AG09309 (cell line): ENCODE measurements around the gene ERP27.

ENCODE experiments used
- DNase-seq: peaks from one replicate; pipeline ENCODE4 v3.0.0-alpha.2; 2010; ENCODE audit warnings: low read depth
- H3K4me3 ChIP-seq: 2 replicates; pipeline ENCODE4 v1.5.1; 2011; ENCODE audit warnings: mild to moderate bottlenecking, low read depth, low read length, moderate library complexity; ENCODE audit not compliant: control insufficient read depth
- TF ChIP-seq, protein P1 (sequence below): IDR thresholded peaks from 2 replicates; pipeline ENCODE4 v1.5.1; 2011; ENCODE audit warnings: mild to moderate bottlenecking, low read depth, low read length, inconsistent platforms; ENCODE audit not compliant: insufficient read depth, control insufficient read depth; ENCODE audit errors: missing control alignments

Gene ERP27

DNA sequence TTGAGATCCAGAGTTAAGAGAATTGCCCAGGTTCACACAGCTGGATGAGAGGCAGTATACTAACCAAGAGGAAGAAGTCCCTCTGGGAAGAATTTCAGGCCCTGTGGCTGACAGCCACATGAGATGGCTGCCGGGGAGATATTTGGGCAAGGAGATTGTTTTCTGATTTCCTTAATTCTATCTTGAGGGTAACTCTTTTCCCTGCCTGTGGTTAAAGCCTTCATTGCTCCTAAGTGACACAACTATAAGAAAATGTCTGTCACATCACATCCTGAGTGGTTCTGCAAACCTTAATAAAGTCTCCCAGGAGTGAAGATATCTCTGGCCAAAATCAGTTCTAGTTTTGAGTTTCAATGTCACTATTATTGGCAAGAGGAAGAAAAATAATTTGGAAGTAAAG, 13.5 kb upstream of the ERP27 start:
- H3K4me3 ChIP-seq, result no peak overlapping the region
- no peak for DNase-seq
- TF ChIP-seq, protein P1, sequence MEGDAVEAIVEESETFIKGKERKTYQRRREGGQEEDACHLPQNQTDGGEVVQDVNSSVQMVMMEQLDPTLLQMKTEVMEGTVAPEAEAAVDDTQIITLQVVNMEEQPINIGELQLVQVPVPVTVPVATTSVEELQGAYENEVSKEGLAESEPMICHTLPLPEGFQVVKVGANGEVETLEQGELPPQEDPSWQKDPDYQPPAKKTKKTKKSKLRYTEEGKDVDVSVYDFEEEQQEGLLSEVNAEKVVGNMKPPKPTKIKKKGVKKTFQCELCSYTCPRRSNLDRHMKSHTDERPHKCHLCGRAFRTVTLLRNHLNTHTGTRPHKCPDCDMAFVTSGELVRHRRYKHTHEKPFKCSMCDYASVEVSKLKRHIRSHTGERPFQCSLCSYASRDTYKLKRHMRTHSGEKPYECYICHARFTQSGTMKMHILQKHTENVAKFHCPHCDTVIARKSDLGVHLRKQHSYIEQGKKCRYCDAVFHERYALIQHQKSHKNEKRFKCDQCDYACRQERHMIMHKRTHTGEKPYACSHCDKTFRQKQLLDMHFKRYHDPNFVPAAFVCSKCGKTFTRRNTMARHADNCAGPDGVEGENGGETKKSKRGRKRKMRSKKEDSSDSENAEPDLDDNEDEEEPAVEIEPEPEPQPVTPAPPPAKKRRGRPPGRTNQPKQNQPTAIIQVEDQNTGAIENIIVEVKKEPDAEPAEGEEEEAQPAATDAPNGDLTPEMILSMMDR, result no peak

DNA sequence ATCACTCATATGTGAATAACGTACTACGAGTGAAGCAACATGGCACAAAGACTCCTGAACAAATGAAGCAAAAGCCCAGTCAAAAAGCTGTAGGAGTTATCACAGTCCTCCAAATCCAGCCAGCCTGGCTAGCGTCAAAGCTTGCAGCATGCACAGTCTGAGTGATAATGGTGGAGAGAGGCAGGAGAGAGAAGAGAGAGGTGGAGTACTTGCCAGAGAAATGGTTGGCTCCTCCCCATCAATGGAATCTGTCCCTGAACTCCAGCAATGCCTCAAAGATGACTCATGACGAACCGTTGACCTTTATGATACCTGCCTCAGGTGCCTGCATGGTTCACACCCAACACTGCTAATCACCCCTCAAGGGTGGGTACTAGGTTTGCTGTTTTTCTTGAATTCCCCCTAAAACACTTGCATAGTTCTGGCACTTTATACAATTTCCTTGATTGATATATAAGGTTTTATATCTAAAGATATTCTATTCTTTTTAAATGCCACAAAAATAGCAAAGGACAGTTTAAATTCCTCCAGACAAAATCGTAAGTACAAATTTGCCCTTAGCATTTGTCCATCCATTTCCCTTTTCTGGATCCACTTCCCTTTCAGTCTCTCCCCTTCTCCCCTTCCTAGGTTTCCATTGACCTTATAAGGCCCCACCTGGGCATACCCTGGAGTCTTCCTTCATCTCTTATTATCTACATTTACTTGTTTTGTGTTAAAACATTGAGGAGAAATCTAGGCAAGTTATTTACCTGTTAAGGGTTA, 12.8 kb upstream of the ERP27 start:
- no peak overlapping the region for H3K4me3 ChIP-seq
- TF ChIP-seq, protein P1, result no peak
- no peak for DNase-seq

DNA sequence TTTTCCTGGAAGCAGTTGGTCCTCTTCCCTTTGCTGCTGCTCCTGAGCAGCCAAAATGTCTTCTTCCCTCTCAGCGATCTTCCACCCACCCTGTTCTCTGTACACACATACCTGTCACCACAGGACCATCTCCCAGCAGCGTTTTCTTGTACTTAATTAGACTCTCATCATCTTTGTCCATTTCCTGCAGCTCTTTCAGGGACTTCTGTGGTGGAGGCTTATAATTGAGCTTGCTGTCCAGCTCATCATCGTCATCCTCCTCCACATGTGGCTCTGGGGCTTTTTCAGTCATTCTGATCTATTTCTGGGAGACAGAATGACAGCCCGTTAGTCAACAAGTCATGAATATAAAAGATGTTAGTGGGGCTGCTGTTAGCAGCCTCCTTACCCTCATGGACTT, 12.1 kb upstream of the ERP27 start:
- TF ChIP-seq, protein P1, result no peak

DNA sequence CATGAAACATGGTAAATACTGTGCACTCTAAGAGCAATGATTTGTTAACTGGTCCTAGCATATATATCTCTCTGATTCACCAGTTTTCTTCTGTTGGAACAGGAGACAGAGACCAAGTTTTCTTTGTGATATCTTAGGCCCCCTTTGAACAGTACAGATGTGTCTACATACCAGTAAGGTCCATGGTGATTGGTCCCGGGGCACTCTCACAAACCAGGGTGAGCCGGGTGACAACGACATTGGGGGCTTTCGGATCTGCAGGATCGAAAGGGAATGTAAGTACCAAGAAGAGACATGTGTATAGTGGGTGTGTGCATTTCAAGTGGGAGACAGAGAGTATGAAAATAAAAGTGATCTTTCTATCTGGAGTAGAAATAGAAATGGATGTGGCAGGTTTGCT, 11.3 kb upstream of the ERP27 start:
- H3K4me3 ChIP-seq, result no peak overlapping the region
- TF ChIP-seq, protein P1, result no peak
- no peak for DNase-seq

More for the DNA sequence above, 12.1 kb upstream of the ERP27 start:
- DNase-seq, result no peak
- H3K4me3 ChIP-seq, result no peak overlapping the region

DNA sequence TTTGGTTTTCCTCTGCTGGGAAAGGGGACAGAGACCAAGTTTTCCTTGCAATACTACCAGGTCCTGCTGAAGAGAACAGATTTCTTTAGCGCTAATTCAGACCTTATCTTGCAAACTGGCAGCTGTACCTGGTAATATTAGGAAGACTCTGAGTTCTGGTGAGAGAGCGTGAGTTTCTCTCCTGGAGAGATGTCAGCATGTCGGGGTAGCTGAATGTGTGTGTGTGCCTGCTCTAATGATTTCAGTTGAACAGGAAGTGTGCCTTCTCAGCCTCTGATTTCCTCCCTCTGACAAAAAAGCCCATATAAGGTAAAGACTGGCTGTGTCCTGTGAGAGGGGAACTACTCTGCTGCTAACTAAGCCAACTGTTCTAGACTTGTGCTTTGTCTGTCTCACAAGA, 10.3 kb upstream of the ERP27 start:
- TF ChIP-seq, protein P1, result no peak
- peak; percentile 24 for DNase-seq
- no peak overlapping the region for H3K4me3 ChIP-seq

DNA sequence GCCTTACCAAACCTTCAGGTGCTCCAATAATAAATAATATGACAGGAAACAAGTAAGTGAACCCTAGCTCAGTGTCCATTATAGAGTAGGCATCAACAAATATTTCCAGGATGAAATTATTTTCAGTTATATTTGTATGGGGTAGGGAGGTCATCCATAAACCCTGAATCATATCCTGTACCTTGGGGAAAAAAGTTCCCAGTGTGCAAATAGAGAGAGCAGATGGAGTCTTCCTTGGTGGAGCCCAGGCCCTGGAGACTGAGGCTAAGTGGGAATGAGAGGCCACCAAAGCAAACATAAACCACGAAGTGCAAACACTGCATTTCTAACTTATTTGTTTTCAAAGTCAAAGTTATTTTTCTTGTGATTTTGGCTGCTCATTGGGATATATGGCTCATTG, 8.5 kb upstream of the ERP27 start:
- no peak overlapping the region for H3K4me3 ChIP-seq
- no peak for DNase-seq
- TF ChIP-seq, protein P1, result no peak

DNA sequence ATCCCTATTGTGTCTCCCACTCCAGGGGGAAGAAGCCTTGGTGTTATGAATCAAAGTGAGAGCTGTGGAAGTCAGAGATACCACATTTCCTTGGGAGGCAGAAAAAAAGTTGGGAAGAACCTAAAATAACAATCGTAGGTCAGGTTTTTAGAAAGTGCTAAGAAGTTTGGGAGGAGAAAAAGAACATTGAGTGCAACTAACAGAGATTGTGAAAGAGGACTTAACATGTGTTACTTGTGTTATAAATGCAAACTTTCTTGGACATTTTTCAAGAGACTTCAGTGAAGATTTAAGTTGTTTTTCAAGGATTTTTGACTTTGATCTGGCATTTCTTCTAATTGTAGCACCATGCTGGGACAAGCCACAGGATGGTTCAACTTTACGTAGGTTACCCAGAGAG, 7.8 kb upstream of the ERP27 start:
- TF ChIP-seq, protein P1, result no peak
- no peak overlapping the region for H3K4me3 ChIP-seq
- no peak for DNase-seq
